Esophagus muscularis mucosa (tissue), 4 donors: Measurements from ENCODE around the gene MIR17HG. TPM values are rescaled to one million over a fixed set of nuclear protein-coding genes. Genes with fewer than 3 reads are reported as not detected.

ENCODE experiments used
- DNase-seq: peaks from one replicate; pipeline ENCODE4 v3.0.0-alpha.2; 2017; ENCODE audit errors: extremely low spot score
- H3K27ac ChIP-seq, 4 donors: fragments of 200-600 bp; sonication (generic); replicated peaks in 1 of 4; 1 replicate in 3 of 4; 2 replicates in 1 of 4; pipeline ENCODE4 v1.5.1; 2016 to 2019; ENCODE audit warnings: mild to moderate bottlenecking in 1 of 4
- H3K27me3 ChIP-seq, 4 donors: fragments of 200-600 bp; sonication (generic); one replicate each; pipeline versions ENCODE4 v1.5.1 to v1.6.0; 2016 to 2019
- H3K36me3 ChIP-seq, 4 donors: fragments of 200-600 bp; sonication (generic); one replicate each; pipeline ENCODE4 v1.5.1; 2016 to 2019
- H3K4me1 ChIP-seq, 4 donors: fragments of 200-600 bp; sonication (generic); one replicate each; pipeline ENCODE4 v1.5.1; 2016 to 2019
- H3K4me3 ChIP-seq, 4 donors: fragments of 200-600 bp; sonication (generic); 1 replicate in 2 of 4; 2 replicates in 2 of 4; pipeline ENCODE4 v1.5.1; 2016 to 2019; ENCODE audit warnings: mild to moderate bottlenecking in 4 of 4, moderate library complexity in 1 of 4
- H3K9me3 ChIP-seq, 4 donors: fragments of 200-600 bp; sonication (generic); 1 replicate in 3 of 4; 2 replicates in 1 of 4; pipeline ENCODE4 v1.5.1; 2016 to 2019
- EP300 ChIP-seq: sonication (generic); formaldehyde crosslinking; IDR thresholded peaks from one replicate; pipeline ENCODE4 v1.6.1; 2017; ENCODE audit warnings: antibody characterized with exemption
- POLR2A ChIP-seq: fragments of 450-650 bp; IDR thresholded peaks from one replicate; pipeline ENCODE4 v1.6.1; 2017; ENCODE audit warnings: antibody characterized with exemption, moderate library complexity, mild to moderate bottlenecking, low read depth
- POLR2AphosphoS5 ChIP-seq, 2 donors: sonication (generic); formaldehyde crosslinking; IDR thresholded peaks; one replicate each; pipeline ENCODE4 v1.6.1; 2017; ENCODE audit warnings: antibody characterized with exemption in 2 of 2
- WGBS: methylation state at CpG from one replicate; pipeline ENCODE4 v1.1.5; 2018; 5-methylcytosine and 5-hydroxymethylcytosine counted together
- intact Hi-C: fragments of 100-400 bp; cut with DNase I; formaldehyde crosslinking; loops from one replicate; pipeline ENCODE4 v1.15.1; 2023
- total RNA-seq, 4 donors: library from RNA; depleted of rRNA; stranded (reverse); fragments of >200 nt; gene quantifications; one replicate each; pipeline versions ENCODE4 v1.1.0 to v1.2.1, GENCODE V29; 2016
- TF ChIP-seq, protein P1 (sequence below), 3 experiments: fragments of 200-600 bp in 2 of 3; fragments of 450-650 bp in 1 of 3; sonication (generic) in 2 of 3; IDR thresholded peaks; one replicate each; pipeline ENCODE4 v1.5.1; 2017 to 2019; ENCODE audit warnings: antibody characterized with exemption in 3 of 3, mild to moderate bottlenecking in 2 of 3, moderate library complexity in 1 of 3

MIR17HG gene
- total RNA-seq, 4 donors from 2014 or later: 0.45 to 6.6 (median 1.9) TPM

DNA sequence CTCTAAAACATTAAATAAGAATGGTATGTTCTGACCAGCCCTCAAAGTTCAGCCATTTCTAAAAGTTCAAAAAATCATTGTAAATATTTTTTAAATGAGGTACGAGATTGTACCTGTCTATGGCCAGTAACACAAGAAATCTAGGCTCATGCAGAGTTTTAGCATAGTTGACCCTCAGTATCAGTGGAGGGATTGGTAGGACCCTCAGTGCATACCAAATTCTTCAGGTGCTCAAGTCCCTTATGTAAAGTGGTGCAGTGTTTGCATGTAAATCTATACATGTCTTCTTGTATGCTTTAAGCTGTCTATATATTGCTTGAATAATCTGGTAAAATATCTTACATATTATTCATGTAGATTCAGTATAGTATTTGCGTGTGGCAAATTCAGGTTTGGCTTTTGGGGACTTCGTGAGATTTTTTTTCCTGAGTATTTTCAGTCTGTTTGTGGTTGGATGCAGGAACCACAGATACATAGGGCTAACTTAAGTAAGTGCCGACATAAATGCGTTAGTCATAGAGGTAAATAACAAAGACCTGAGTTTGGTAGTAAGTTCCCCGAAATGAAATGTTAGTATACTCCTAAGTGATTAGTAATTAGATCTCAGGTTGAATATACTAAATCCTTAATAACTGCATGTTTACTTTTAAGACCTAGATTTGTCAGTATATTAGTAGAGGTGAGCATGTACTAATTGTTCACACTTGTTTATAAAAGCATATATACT, 7.8 kb downstream of the MIR17HG start:
- DNase-seq: no peak
- H3K4me1 ChIP-seq: peaks cover 7 to 21% (median 16%) of the 10 kb centered on the region in 4 donors
- H3K36me3 ChIP-seq: peaks cover 0 to 60% (median 31%) of the 10 kb centered on the region in 4 donors
- intact Hi-C loops: no loop called here
- H3K27ac ChIP-seq: no peak overlapping the region
- H3K4me3 ChIP-seq: no peak overlapping the region
- H3K27me3 ChIP-seq: no peaks in the 10 kb centered on the region
- 96% methylated on average over 6 of the region's 6 CpGs for WGBS
- H3K9me3 ChIP-seq: no peaks in the 10 kb centered on the region
- TF ChIP-seq, protein P1, sequence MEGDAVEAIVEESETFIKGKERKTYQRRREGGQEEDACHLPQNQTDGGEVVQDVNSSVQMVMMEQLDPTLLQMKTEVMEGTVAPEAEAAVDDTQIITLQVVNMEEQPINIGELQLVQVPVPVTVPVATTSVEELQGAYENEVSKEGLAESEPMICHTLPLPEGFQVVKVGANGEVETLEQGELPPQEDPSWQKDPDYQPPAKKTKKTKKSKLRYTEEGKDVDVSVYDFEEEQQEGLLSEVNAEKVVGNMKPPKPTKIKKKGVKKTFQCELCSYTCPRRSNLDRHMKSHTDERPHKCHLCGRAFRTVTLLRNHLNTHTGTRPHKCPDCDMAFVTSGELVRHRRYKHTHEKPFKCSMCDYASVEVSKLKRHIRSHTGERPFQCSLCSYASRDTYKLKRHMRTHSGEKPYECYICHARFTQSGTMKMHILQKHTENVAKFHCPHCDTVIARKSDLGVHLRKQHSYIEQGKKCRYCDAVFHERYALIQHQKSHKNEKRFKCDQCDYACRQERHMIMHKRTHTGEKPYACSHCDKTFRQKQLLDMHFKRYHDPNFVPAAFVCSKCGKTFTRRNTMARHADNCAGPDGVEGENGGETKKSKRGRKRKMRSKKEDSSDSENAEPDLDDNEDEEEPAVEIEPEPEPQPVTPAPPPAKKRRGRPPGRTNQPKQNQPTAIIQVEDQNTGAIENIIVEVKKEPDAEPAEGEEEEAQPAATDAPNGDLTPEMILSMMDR (IDR thresholded peaks at IDR 0.05): no peak
- TF ChIP-seq POLR2AphosphoS5 (IDR thresholded peaks at IDR 0.05): no peak
- TF ChIP-seq POLR2A: no peak

DNA sequence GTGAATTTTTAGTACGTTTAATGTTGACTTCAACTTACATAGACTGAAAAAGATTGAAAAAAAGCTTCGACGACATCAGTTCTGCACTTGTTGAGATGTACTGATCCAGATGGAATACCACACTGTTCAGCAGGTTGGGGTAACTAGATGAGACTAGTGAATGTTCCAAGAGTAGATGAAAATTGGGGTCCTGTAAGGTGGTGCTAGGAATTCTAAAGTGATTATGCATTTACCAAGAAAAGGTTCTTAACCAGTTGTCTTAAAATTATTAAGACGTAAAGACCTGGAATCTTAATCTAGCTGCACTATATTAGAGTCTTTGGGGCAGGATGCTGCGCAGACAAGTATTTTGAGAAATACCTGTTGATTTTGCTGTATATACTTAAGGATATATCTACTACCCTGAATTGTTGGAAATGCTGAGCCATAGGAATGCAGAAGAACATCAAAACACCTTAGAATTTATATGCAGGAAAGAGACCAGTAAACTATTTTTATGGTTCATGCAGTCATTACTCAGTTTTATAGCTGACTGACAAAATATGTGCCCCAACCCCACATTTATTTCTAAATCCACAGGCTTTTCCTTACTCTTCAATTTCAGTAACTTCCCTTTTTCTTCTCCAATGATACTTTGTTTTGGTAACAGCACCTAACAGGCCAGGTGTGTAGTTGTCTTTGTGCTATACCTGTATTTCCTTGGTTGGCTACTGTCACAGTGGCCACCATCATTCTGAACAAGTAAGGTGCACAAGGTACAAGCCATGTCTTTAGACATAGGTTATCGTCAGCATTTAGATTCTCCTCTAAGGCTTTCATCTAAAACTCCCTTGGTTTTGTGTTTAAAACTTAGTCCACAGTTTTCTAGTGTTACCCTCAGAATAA, 8.6 kb downstream of the MIR17HG start:
- intact Hi-C loops: no loop called here
- no peak for TF ChIP-seq EP300
- no peak for TF ChIP-seq POLR2A
- TF ChIP-seq POLR2AphosphoS5 (IDR thresholded peaks at IDR 0.05): no peak
- TF ChIP-seq, protein P1 (IDR thresholded peaks at IDR 0.05): no peak
- Histone ChIP-seq H3K4me1 (peaks cover under 1 to 16% (median 12%) of the 10 kb centered on the region in 4 donors), H3K4me3 (no peak overlapping the region), H3K27ac (no peak overlapping the region), H3K27me3 (no peaks in the 10 kb centered on the region), H3K36me3 (peaks cover 0 to 52% (median 27%) of the 10 kb centered on the region in 4 donors), H3K9me3 (no peaks in the 10 kb centered on the region)
- no peak for DNase-seq
- 94% methylated on average over 6 of the region's 6 CpGs for WGBS

DNA sequence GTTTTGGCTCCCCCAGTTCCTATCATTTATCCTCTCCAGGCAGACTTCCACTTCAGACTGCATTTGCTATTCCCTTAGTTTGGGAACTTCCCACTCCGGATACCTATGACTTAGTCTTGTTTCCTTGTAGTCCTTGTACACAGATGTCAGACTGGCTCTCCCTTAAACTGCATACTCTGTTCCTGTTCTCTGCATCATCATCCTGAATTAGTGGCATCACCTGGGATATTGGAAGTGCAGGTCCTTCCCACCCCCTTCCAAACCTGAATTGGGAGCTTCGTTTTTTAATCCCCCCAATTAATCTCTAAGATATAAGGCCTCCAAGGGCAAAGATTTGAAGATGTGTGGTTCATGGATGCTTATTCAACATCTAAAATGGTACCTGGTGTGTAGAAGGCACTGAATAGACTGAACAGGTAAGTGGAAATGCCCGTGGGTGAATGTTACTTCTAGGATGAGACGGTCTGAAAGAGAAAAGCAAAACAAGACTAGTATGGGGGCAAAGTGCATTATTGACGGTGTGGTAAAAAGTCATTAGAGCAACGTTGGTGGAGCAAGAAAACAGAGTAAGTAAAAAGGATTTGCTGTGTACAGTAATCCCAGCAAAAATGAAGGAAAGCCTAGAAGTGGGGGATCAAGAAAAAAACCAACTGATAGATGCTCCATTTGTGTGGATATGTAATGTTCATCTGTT, 9.6 kb downstream of the MIR17HG start:
- TF ChIP-seq POLR2AphosphoS5 (IDR thresholded peaks at IDR 0.05): no peak
- TF ChIP-seq, protein P1 (IDR thresholded peaks at IDR 0.05): no peak
- no peak for TF ChIP-seq POLR2A
- TF ChIP-seq EP300: no peak
- H3K27me3 ChIP-seq: no peaks in the 10 kb centered on the region
- peaks cover 0 to 49% (median 23%) of the 10 kb centered on the region in 4 donors for H3K36me3 ChIP-seq
- H3K4me1 ChIP-seq: peaks cover 0 to 14% (median 11%) of the 10 kb centered on the region in 4 donors
- 87% methylated on average over 6 of the region's 6 CpGs for WGBS
- intact Hi-C loops: no loop called here
- H3K9me3 ChIP-seq: no peaks in the 10 kb centered on the region
- DNase-seq: no peak
- no peak overlapping the region for H3K27ac ChIP-seq
- H3K4me3 ChIP-seq: no peak overlapping the region

DNA sequence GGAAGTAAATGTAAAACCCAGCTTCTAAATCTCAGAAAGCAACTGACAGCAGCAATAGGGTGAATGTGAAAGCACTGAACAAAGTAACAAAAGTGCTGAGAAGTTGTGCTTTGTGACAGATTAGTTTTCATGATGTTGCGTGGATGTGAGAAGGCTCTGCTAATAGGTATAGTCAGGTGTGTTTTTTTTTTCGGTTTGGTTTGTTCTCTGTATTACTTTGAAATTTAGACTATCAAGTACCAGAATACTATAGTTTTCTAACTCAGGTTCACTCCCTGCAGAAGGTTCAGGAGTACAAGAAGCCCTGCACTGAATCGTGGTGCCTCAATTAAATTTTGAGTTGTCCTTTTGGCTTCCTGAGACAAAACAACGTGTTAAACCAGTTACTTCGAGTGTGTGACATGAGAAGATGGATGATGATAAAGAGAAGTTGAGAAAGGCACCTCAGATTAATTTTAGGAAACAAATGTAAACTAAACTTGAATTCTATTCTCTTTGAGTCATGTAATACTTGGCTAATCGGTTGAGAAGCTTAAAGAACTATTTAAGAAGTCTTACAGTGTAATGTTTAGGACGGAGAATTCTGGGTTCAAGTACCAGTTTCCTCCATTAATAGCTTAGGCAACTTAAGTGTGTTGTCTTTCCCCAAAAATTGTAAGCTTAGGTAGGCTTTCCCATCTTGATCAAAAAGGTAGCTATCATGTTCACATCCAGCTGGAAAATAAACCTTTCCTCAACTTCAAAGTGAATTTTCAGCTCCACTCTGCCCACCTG, 10.3 kb downstream of the MIR17HG start:
- H3K4me3 ChIP-seq: no peak overlapping the region
- peaks cover 0 to 14% (median 10%) of the 10 kb centered on the region in 4 donors for H3K4me1 ChIP-seq
- WGBS: 53% methylated on average over 7 of the region's 7 CpGs
- no peak for TF ChIP-seq POLR2A
- TF ChIP-seq POLR2AphosphoS5 (IDR thresholded peaks at IDR 0.05): no peak
- no peak for TF ChIP-seq EP300
- TF ChIP-seq, protein P1 (IDR thresholded peaks at IDR 0.05): no peak
- H3K36me3 ChIP-seq: peaks cover 0 to 45% (median 19%) of the 10 kb centered on the region in 4 donors
- no peak for DNase-seq
- H3K9me3 ChIP-seq: no peaks in the 10 kb centered on the region
- intact Hi-C loops: no loop called here
- H3K27ac ChIP-seq: no peak overlapping the region
- no peaks in the 10 kb centered on the region for H3K27me3 ChIP-seq
